Heart left ventricle (tissue), 13 donors: ENCODE data around the gene RXRA.

ENCODE experiments used
- POLR2A ChIP-seq, 2 donors: fragments of 450-650 bp; IDR thresholded peaks; one replicate each; pipeline ENCODE4 v1.6.1; 2017; ENCODE audit warnings: antibody characterized with exemption in 2 of 2, mild to moderate bottlenecking in 2 of 2, moderate library complexity in 2 of 2
- TF ChIP-seq, protein P1 (sequence below), 12 donors: fragments of 200-600 bp; sonication (generic) in 4 of 12; IDR thresholded peaks; one replicate each; pipeline versions ENCODE4 v1.5.0 to v1.8.0; 2018 to 2022; ENCODE audit warnings: antibody characterized with exemption in 12 of 12, mild to moderate bottlenecking in 5 of 12
- donor health status: ischemic (EF 13 %, LVEDD 7.1; RV severe dilation, severe dysfunction).
- donor health status: DM: no; HTN: yes; CAD: no.
- donor health status: DM: no; HTN: no; CAD: no.
- donor health status: ischemic (EF 25% LVEDD 6.9; RV normal size, moderate dysfunction).
- donor health status: ischemic (EF 25% LVEDD 5.7; RV mildly dilated, moderate dysfunction).
- donor health status: ischemic (EF 35%, LVEDD 5.7; RV mildly dilated, moderate dysfunction).
- donor health status: nonischemic (EF 11% LVEDD 7.7; RV severe dilation, severe dysfunction).
- donor health status: DM: yes; HTN: yes; CAD: no.
- donor health status: PGD.
- donor health status: ischemic (EF 29% LVEDD 5.4; RV normal size, mild dysfunction).
- donor health status: nonischemic (EF 23%, LVEDD 6.1; RV moderate dilation, normal function).

DNA sequence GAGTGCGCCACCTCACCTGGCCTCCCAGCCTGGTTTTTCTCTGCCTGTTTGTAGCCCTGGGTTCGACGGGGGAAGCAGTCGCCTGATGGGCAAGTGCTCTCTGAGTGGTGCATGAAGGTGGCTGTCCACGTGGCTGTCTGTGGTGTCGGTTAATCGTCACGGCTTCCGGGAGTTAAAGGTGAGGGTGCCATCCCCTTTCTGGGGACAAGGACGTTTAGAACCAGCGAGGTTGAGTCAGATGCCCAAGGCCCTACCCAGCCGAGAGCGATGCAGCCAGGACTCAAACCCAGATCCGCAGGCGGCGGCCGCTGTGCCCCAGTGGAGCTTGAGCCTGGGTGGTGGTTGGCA, 47.7 kb downstream of the RXRA start:
- TF ChIP-seq, protein P1, sequence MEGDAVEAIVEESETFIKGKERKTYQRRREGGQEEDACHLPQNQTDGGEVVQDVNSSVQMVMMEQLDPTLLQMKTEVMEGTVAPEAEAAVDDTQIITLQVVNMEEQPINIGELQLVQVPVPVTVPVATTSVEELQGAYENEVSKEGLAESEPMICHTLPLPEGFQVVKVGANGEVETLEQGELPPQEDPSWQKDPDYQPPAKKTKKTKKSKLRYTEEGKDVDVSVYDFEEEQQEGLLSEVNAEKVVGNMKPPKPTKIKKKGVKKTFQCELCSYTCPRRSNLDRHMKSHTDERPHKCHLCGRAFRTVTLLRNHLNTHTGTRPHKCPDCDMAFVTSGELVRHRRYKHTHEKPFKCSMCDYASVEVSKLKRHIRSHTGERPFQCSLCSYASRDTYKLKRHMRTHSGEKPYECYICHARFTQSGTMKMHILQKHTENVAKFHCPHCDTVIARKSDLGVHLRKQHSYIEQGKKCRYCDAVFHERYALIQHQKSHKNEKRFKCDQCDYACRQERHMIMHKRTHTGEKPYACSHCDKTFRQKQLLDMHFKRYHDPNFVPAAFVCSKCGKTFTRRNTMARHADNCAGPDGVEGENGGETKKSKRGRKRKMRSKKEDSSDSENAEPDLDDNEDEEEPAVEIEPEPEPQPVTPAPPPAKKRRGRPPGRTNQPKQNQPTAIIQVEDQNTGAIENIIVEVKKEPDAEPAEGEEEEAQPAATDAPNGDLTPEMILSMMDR (IDR thresholded peaks at IDR 0.05): no peak
- TF ChIP-seq POLR2A (IDR thresholded peaks at IDR 0.05): no peak
